HUES6 (cell line): ENCODE results near the gene LMAN2.

Source experiments
- H3K27ac ChIP-seq: 2 replicates; pipeline ENCODE4 v1.7.0; 2013; ENCODE audit warnings: low read depth, mild to moderate bottlenecking, low read length, inconsistent platforms
- H3K27me3 ChIP-seq: 2 replicates; pipeline ENCODE4 v1.6.1; 2013; ENCODE audit warnings: low read length; ENCODE audit not compliant: control insufficient read depth, insufficient read depth
- H3K36me3 ChIP-seq: 2 replicates; pipeline ENCODE4 v1.6.1; 2013; ENCODE audit warnings: low read length; ENCODE audit not compliant: control insufficient read depth, insufficient read depth
- H3K4me1 ChIP-seq: 2 replicates; pipeline ENCODE4 v1.6.1; 2013; ENCODE audit warnings: low read length; ENCODE audit not compliant: control insufficient read depth, insufficient read depth
- H3K4me3 ChIP-seq: 2 replicates; pipeline ENCODE4 v1.5.1; 2013; ENCODE audit warnings: low read depth, low read length
- H3K9ac ChIP-seq: one replicate; pipeline ENCODE4 v1.6.1; 2013; ENCODE audit warnings: mild to moderate bottlenecking, low read length
- H3K9me3 ChIP-seq: 2 replicates; pipeline ENCODE4 v1.6.1; 2013; ENCODE audit warnings: low read depth, low read length; ENCODE audit not compliant: control insufficient read depth, insufficient read depth

LMAN2 gene

GRCh38 chr5:177290816-177291596, 60.5 kb downstream of the LMAN2 start:
- Histone ChIP-seq H3K27ac (no peak overlapping the region), H3K36me3 (peaks cover 91% of the 10 kb centered on the region), H3K4me3 (no peak overlapping the region), H3K27me3 (no peaks in the 10 kb centered on the region), H3K9ac (no peak overlapping the region), H3K9me3 (no peaks in the 10 kb centered on the region), H3K4me1 (no peaks in the 10 kb centered on the region)

DNA sequence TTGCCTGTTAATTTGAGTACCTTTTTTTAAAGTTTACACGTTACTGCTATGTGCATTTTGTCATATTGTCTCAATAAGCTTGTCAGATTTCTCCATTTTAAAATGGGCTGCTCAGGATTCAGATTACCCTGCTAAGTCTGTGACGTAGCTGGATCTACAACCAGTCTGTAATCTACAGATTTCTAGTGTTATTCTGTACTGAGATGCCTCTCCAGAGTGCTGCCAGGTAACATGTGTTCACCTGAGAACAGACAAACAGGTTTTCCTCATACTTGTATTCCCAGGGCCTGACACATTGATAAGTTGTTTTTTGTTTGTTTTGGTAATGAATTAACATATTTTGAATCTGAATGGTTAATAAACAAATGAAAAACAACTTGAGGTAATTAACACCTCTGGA, 63.3 kb downstream of the LMAN2 start:
- H3K27ac ChIP-seq = no peak overlapping the region
- no peaks in the 10 kb centered on the region for H3K9me3 ChIP-seq
- no peaks in the 10 kb centered on the region for H3K27me3 ChIP-seq
- H3K36me3 ChIP-seq = peaks cover 88% of the 10 kb centered on the region
- H3K4me1 ChIP-seq = no peaks in the 10 kb centered on the region
- H3K4me3 ChIP-seq = no peak overlapping the region
- H3K9ac ChIP-seq = no peak overlapping the region
